NCI-H2171 treated with DMSO at 0.1 percent for 48 hours (cell line): ENCODE measurements around the gene PIGB.
"Not testable (repeated sequence)": the region's sequence is repeated elsewhere in the genome, so short reads cannot be mapped to it uniquely, and the experiment has no call there.

ENCODE experiments used
- DNase-seq: peaks from one replicate; lab custom pipeline; 2025; lab: John Stamatoyannopoulos, UW

The PIGB gene

GRCh38 chr15:55318588-55319494 lies at the start of gene PIGB, which contains the start of gene PIGBOS1:
PIGB (plus strand) TSS chr15:55319222; CDS start chr15:55319251, 29 bp downstream.
PIGBOS1 (minus strand) TSS chr15:55319123; CDS start chr15:55317792, 1,331 bp downstream.
- DNase-seq, result peak; percentile 91

GRCh38 chr15:55270291-55270690 lies 48.7 kb upstream of the PIGB start:
- DNase-seq, result no peak

GRCh38 chr15:55276324-55276723 lies 42.7 kb upstream of the PIGB start:
- DNase-seq, result no peak

- no peak for DNase-seq
Measured at GRCh38 chr15:55277116-55277564, 41.9 kb upstream of the PIGB start.

- no peak for DNase-seq
Measured at GRCh38 chr15:55277715-55278114, 41.3 kb upstream of the PIGB start.

GRCh38 chr15:55279100-55279745 lies 39.8 kb upstream of the PIGB start:
- no peak for DNase-seq

- DNase-seq, result no peak
Measured at GRCh38 chr15:55279746-55280351, 39.2 kb upstream of the PIGB start.

GRCh38 chr15:55280589-55280988 lies 38.4 kb upstream of the PIGB start:
- DNase-seq, result not testable (repeated sequence)

GRCh38 chr15:55281517-55282228 lies 37.3 kb upstream of the PIGB start:
- no peak for DNase-seq

GRCh38 chr15:55282284-55282833 lies 36.7 kb upstream of the PIGB start:
- DNase-seq, result no peak

- no peak for DNase-seq
Measured at GRCh38 chr15:55283379-55284147, 35.5 kb upstream of the PIGB start.

GRCh38 chr15:55284426-55284825 lies 34.6 kb upstream of the PIGB start:
- no peak for DNase-seq

GRCh38 chr15:55286442-55287189 lies 32.4 kb upstream of the PIGB start:
- DNase-seq, result not testable (repeated sequence)

- no peak for DNase-seq
Measured at GRCh38 chr15:55288006-55288717, 30.9 kb upstream of the PIGB start.

GRCh38 chr15:55289011-55289745 lies 29.8 kb upstream of the PIGB start:
- peak; percentile 59 for DNase-seq

GRCh38 chr15:55289746-55290527 lies 29.1 kb upstream of the PIGB start, which contains the start of gene RAB27A:
RAB27A (minus strand) TSS chr15:55289813; CDS start chr15:55234934, 54,879 bp downstream.
- DNase-seq, result peak; percentile 49

- DNase-seq, result peak; percentile 74
Measured at GRCh38 chr15:55290528-55291057, 28.4 kb upstream of the PIGB start.
